Keratinocyte (primary cell): ENCODE data around the gene TDRD3.

Source experiments
- EZH2 ChIP-seq: IDR thresholded peaks from one replicate; pipeline ENCODE4 v1.6.1; 2012; ENCODE audit warnings: inconsistent platforms, mild to moderate bottlenecking, low read length, moderate library complexity
- TF ChIP-seq, protein P1 (sequence below), 3 experiments: IDR thresholded peaks in 1 of 3; conservative IDR thresholded peaks in 1 of 3; optimal IDR thresholded peaks in 1 of 3; 2 replicates in 2 of 3; 3 replicates in 1 of 3; pipeline versions ENCODE3 to v1.5.1; 2011; ENCODE audit warnings: low read length in 3 of 3, mild to moderate bottlenecking in 3 of 3, moderate library complexity in 2 of 3, control low read depth in 1 of 3, inconsistent platforms in 1 of 3; ENCODE audit not compliant: insufficient read depth in 2 of 3; ENCODE audit errors: extremely low read depth in 1 of 3

GRCh38 chr13:60384911-60385310 lies 12.1 kb upstream of the TDRD3 start:
- TF ChIP-seq, protein P1, sequence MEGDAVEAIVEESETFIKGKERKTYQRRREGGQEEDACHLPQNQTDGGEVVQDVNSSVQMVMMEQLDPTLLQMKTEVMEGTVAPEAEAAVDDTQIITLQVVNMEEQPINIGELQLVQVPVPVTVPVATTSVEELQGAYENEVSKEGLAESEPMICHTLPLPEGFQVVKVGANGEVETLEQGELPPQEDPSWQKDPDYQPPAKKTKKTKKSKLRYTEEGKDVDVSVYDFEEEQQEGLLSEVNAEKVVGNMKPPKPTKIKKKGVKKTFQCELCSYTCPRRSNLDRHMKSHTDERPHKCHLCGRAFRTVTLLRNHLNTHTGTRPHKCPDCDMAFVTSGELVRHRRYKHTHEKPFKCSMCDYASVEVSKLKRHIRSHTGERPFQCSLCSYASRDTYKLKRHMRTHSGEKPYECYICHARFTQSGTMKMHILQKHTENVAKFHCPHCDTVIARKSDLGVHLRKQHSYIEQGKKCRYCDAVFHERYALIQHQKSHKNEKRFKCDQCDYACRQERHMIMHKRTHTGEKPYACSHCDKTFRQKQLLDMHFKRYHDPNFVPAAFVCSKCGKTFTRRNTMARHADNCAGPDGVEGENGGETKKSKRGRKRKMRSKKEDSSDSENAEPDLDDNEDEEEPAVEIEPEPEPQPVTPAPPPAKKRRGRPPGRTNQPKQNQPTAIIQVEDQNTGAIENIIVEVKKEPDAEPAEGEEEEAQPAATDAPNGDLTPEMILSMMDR (optimal IDR thresholded peaks at IDR 0.05 in 1 of 3, IDR thresholded peaks at IDR 0.05 in 1 of 3, conservative IDR thresholded peaks at IDR 0.05 in 1 of 3; ENCODE audit: extremely low read depth in 1 of 3, insufficient read depth in 2 of 3, low read length in 3 of 3), result no peak
- no peak for TF ChIP-seq EZH2
